Skeletal muscle tissue (tissue), 1 donor: ENCODE results near the gene CASR. TPM values are rescaled to one million over a fixed set of nuclear protein-coding genes. Genes with fewer than 3 reads are reported as not detected.

Source experiments
- total RNA-seq: library from RNA; depleted of rRNA; stranded (reverse); fragments of >200 nt; gene quantifications from one replicate; pipeline ENCODE4 v1.2.3, GENCODE V29; 2014

The CASR gene
- total RNA-seq, 1 donor from 2014 or later = not detected

Other genes starting within 250 kb of the CASR start
- not detected for gene ILDR1, start 161.4 kb upstream of the CASR start, total RNA-seq
- 3.7 TPM for gene CD86, start 128.3 kb upstream of the CASR start, total RNA-seq
- gene CSTA, start 141.6 kb downstream of the CASR start, total RNA-seq = 0.52 TPM
- 27.7 TPM for gene MIX23, start 199.6 kb downstream of the CASR start, total RNA-seq
- 13.0 TPM for gene FAM162A, start 200.5 kb downstream of the CASR start, total RNA-seq
- gene WDR5B, start 232.4 kb downstream of the CASR start, total RNA-seq = 4.7 TPM